ENCODE results near the gene TNPO2.

DNA sequence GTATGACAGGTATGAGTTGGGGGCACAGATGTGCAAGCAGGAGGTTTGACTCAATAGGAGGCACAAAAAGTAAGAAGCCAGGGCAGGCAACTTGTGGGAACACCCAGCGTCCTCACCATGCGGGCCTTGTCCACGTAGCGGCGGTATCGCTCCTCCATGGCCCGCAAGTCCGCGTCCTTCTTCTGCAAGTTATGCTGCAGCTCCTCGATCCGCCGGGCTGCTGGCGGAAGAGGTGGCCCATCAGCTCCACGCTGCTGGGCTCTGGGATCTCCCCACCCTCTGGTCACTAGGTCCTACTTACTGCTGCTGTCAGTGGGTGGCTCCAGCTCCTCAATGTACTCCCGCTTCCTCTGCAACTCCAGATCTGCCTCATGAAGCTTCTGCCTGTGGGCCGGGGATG lies 41.0 kb upstream of the TNPO2 start:
- TF ChIP-seq, protein P1, sequence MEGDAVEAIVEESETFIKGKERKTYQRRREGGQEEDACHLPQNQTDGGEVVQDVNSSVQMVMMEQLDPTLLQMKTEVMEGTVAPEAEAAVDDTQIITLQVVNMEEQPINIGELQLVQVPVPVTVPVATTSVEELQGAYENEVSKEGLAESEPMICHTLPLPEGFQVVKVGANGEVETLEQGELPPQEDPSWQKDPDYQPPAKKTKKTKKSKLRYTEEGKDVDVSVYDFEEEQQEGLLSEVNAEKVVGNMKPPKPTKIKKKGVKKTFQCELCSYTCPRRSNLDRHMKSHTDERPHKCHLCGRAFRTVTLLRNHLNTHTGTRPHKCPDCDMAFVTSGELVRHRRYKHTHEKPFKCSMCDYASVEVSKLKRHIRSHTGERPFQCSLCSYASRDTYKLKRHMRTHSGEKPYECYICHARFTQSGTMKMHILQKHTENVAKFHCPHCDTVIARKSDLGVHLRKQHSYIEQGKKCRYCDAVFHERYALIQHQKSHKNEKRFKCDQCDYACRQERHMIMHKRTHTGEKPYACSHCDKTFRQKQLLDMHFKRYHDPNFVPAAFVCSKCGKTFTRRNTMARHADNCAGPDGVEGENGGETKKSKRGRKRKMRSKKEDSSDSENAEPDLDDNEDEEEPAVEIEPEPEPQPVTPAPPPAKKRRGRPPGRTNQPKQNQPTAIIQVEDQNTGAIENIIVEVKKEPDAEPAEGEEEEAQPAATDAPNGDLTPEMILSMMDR (IDR thresholded peaks at IDR 0.05) = no peak
- TF ChIP-seq NR2C2 (CRISPR knock-in tag; IDR thresholded peaks at IDR 0.05) (no peak), ERG (CRISPR knock-in tag; IDR thresholded peaks at IDR 0.05) (no peak), FOXK1 (CRISPR knock-in tag; IDR thresholded peaks at IDR 0.05) (no peak)

Data from WTC11 (cell line).